GM19193 (cell line): Measurements from ENCODE around the gene LRRC27.

ENCODE experiments used
- POLR2A ChIP-seq: IDR thresholded peaks from 4 replicates; pipeline ENCODE4 v1.6.1; 2011; ENCODE audit not compliant: insufficient read depth, insufficient read length; ENCODE audit errors: extremely low read depth

LRRC27 gene

GRCh38 chr10:132298038-132298881 lies 33.7 kb upstream of the LRRC27 start:
- no peak for TF ChIP-seq POLR2A

- TF ChIP-seq POLR2A: no peak
Measured at GRCh38 chr10:132299371-132300336, 32.3 kb upstream of the LRRC27 start.

- TF ChIP-seq POLR2A: no peak
Measured at GRCh38 chr10:132300582-132300981, 31.4 kb upstream of the LRRC27 start.

GRCh38 chr10:132301371-132302330 lies 30.3 kb upstream of the LRRC27 start:
- TF ChIP-seq POLR2A: no peak

GRCh38 chr10:132302421-132303310 lies 29.3 kb upstream of the LRRC27 start:
- TF ChIP-seq POLR2A: no peak

- no peak for TF ChIP-seq POLR2A
Measured at GRCh38 chr10:132303361-132304115, 28.5 kb upstream of the LRRC27 start.

- TF ChIP-seq POLR2A: no peak
Measured at GRCh38 chr10:132304756-132305509, 27.1 kb upstream of the LRRC27 start.

GRCh38 chr10:132305654-132306342 lies 26.2 kb upstream of the LRRC27 start:
- TF ChIP-seq POLR2A: no peak

GRCh38 chr10:132306343-132306685 lies 25.7 kb upstream of the LRRC27 start:
- TF ChIP-seq POLR2A: no peak

- peak; percentile 1 for TF ChIP-seq POLR2A
Measured at GRCh38 chr10:132306864-132307751, 24.9 kb upstream of the LRRC27 start.
